RWPE2 (cell line): ENCODE measurements around the gene ROBO1.

Experiments used
- ATAC-seq: fragments of 200-7000 bp; cut with Tn5 transposase; 3 replicates; pipeline ENCODE4 v1.9.1; 2021; ENCODE audit warnings: low read depth
- DNase-seq: peaks from one replicate; pipeline ENCODE4 v3.0.0-alpha.2; 2020; ENCODE audit warnings: low spot score
- H3K27ac ChIP-seq: fragments of 450-650 bp; 2 replicates; pipeline ENCODE4 v1.5.1; 2017; ENCODE audit warnings: mild to moderate bottlenecking; ENCODE audit not compliant: poor library complexity, severe bottlenecking
- H3K27me3 ChIP-seq: fragments of 250-450 bp; sonication (Bioruptor Pico); 2 replicates; pipeline ENCODE4 v1.5.1; 2021; ENCODE audit warnings: mild to moderate bottlenecking, moderate library complexity; ENCODE audit not compliant: insufficient read depth, poor library complexity, severe bottlenecking
- H3K36me3 ChIP-seq: fragments of 250-450 bp; sonication (Bioruptor Pico); 2 replicates; pipeline ENCODE4 v1.5.1; 2020; ENCODE audit warnings: low read depth, mild to moderate bottlenecking, moderate library complexity
- H3K4me1 ChIP-seq: fragments of 250-450 bp; sonication (Bioruptor Pico); 2 replicates; pipeline ENCODE4 v1.5.1; 2021; ENCODE audit warnings: mild to moderate bottlenecking, moderate library complexity; ENCODE audit not compliant: insufficient read depth, poor library complexity, severe bottlenecking
- H3K4me3 ChIP-seq: fragments of 250-450 bp; sonication (Bioruptor Pico); 2 replicates; pipeline ENCODE4 v1.5.1; 2021; ENCODE audit warnings: mild to moderate bottlenecking, moderate library complexity; ENCODE audit not compliant: severe bottlenecking
- H3K9me3 ChIP-seq: fragments of 250-450 bp; sonication (Bioruptor Pico); 2 replicates; pipeline ENCODE4 v1.5.1; 2021; ENCODE audit warnings: mild to moderate bottlenecking, moderate library complexity; ENCODE audit not compliant: severe bottlenecking
- TF ChIP-seq, protein P1 (sequence below): fragments of 450-650 bp; IDR thresholded peaks from one replicate; pipeline ENCODE4 v1.5.1; 2017; ENCODE audit warnings: mild to moderate bottlenecking, moderate library complexity; ENCODE audit not compliant: poor library complexity, severe bottlenecking

ROBO1 gene

DNA sequence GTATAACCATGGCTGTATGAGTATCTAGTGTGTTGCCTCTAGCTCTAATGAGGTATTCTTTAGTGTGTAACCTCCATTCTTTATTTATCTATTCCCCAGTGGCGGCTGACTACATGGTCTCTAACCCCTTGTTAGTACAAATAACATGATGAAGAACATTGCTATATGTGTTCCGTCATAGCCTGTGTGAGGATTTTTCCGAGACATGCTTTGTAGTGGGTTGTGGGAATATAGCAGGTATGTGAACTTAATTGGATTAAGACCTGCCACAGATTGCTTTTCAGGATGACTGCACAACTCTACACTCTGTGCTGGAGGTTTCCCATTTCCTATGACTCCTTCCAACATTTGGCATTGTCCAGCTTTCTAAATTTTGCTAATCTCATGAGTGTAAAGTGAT lies 563.4 kb downstream of the ROBO1 start:
- Histone ChIP-seq H3K27me3 (no peaks in the 10 kb centered on the region), H3K4me3 (no peak overlapping the region), H3K9me3 (no peaks in the 10 kb centered on the region), H3K36me3 (no peaks in the 10 kb centered on the region), H3K4me1 (no peaks in the 10 kb centered on the region), H3K27ac (no peak overlapping the region)
- DNase-seq = no peak
- TF ChIP-seq, protein P1, sequence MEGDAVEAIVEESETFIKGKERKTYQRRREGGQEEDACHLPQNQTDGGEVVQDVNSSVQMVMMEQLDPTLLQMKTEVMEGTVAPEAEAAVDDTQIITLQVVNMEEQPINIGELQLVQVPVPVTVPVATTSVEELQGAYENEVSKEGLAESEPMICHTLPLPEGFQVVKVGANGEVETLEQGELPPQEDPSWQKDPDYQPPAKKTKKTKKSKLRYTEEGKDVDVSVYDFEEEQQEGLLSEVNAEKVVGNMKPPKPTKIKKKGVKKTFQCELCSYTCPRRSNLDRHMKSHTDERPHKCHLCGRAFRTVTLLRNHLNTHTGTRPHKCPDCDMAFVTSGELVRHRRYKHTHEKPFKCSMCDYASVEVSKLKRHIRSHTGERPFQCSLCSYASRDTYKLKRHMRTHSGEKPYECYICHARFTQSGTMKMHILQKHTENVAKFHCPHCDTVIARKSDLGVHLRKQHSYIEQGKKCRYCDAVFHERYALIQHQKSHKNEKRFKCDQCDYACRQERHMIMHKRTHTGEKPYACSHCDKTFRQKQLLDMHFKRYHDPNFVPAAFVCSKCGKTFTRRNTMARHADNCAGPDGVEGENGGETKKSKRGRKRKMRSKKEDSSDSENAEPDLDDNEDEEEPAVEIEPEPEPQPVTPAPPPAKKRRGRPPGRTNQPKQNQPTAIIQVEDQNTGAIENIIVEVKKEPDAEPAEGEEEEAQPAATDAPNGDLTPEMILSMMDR = no peak
- no peak for ATAC-seq

DNA sequence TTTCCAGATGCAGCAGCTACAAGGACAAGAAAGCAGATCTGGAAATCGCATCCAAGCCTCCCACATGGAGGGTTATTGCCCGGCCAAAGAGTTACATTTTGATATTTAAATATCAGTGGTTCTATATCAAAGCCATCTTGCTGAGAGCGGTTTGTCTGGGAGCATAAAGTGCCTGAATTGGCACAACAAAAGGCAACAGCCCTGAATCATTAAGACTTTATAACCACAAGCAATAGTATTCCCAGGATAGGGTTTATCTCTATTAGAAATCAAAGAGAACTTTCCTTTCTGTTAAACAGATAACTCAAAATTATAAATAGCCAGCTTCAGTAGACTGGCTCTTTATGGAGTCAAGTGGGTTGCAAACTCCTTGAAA lies 564.7 kb downstream of the ROBO1 start:
- H3K36me3 ChIP-seq = no peaks in the 10 kb centered on the region
- H3K27me3 ChIP-seq = no peaks in the 10 kb centered on the region
- no peaks in the 10 kb centered on the region for H3K4me1 ChIP-seq
- DNase-seq (no peak), ATAC-seq (no peak)
- TF ChIP-seq, protein P1 = no peak
- H3K9me3 ChIP-seq = no peaks in the 10 kb centered on the region
- no peak overlapping the region for H3K27ac ChIP-seq
- H3K4me3 ChIP-seq = no peak overlapping the region

DNA sequence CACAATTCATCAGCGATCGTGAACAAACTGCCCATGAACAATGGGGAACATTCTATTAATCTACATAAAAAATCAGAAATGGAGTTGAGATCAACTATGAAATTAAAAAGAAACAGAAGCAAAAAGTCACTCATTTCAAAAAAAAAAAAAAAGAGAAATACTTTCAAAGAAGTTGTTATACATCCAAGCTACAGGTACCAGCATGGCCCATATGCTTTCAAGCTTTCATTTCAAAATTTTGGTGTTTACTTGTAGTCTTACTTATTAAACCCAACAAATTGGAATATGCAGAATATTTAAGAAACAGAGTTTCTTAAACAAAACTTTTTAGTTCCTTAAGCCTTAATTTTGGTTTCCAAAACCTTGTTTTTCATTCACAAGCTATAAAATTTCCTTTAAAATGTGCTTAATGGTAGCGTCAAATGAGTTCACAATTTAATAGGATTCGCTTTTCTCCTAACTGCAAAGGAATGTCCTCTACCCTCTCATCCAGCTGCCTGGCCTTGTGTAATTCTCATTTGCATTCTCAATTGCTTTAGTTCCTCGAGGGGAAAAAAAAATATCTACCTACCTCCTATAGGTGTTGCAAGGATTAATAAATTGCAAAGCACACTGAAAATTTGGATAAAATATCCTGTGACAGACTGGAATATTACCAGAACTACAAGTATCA lies 565.2 kb downstream of the ROBO1 start:
- H3K4me3 ChIP-seq = no peak overlapping the region
- H3K36me3 ChIP-seq = no peaks in the 10 kb centered on the region
- no peaks in the 10 kb centered on the region for H3K27me3 ChIP-seq
- TF ChIP-seq, protein P1 = no peak
- ATAC-seq (no peak), DNase-seq (no peak)
- H3K27ac ChIP-seq = no peak overlapping the region
- no peaks in the 10 kb centered on the region for H3K4me1 ChIP-seq
- no peaks in the 10 kb centered on the region for H3K9me3 ChIP-seq

DNA sequence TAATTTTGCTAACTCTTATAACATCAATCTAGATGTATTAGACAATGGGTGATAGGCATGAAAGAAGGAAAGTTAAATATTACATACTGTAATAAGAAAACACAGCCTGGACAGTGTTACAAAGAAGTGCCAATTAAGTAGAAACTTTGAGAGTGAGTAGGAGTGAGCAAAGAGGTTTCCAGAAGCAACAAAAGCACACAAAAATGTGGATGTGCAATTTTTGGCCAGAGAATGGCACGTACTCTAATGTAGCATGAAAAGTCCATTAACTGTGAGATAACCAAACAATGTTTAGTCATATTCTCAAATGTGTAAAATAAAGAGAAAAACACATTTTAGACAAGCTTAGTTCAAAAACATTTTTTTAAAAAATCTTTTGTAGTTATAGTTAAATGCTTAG lies 567.3 kb downstream of the ROBO1 start:
- Histone ChIP-seq H3K36me3 (no peaks in the 10 kb centered on the region), H3K4me1 (no peaks in the 10 kb centered on the region), H3K27me3 (no peaks in the 10 kb centered on the region), H3K4me3 (no peak overlapping the region), H3K27ac (no peak overlapping the region), H3K9me3 (no peaks in the 10 kb centered on the region)
- no peak for ATAC-seq
- DNase-seq = no peak
- TF ChIP-seq, protein P1 = no peak

DNA sequence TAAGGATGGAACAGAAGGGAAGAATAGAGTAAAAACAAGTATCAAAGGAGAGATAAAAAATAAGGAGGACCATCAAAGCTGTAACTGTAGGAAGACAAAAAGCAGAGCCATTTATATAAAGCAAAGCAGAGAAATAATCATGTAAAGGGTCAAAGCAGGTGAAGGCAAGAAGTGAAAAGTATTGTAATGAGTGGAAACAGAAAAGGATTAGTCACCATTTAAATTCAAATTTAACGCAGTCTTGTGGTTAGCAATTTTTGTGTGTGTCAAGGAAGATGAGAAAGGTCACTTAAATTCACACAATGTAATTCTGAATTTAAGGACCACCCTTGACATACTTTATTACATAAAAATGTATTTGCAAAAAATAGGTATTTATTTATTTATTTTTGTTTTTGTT lies 567.8 kb downstream of the ROBO1 start:
- H3K27me3 ChIP-seq = no peaks in the 10 kb centered on the region
- no peak for ATAC-seq
- H3K4me1 ChIP-seq = no peaks in the 10 kb centered on the region
- no peaks in the 10 kb centered on the region for H3K36me3 ChIP-seq
- H3K4me3 ChIP-seq = no peak overlapping the region
- TF ChIP-seq, protein P1 = no peak
- H3K27ac ChIP-seq = no peak overlapping the region
- no peak for DNase-seq
- H3K9me3 ChIP-seq = no peaks in the 10 kb centered on the region
